ACC112 (cell line): ENCODE data around the gene ASIC4.

Experiments
- H2AFZ ChIP-seq: fragments of 200-600 bp; sonication (generic); one replicate; pipeline ENCODE4 v1.6.0; 2017; ENCODE audit warnings: antibody characterized with exemption, low read length; ENCODE audit not compliant: unreplicated experiment
- H3K27ac ChIP-seq: fragments of 200-600 bp; sonication (generic); 2 replicates; pipeline ENCODE4 v1.5.1; 2014; ENCODE audit warnings: low read depth, mild to moderate bottlenecking, antibody characterized with exemption, low read length, moderate library complexity
- H3K27me3 ChIP-seq: fragments of 200-600 bp; sonication (generic); 2 replicates; pipeline ENCODE4 v1.6.1; 2014; ENCODE audit warnings: mild to moderate bottlenecking, antibody characterized with exemption, low read length, moderate library complexity, mixed read lengths; ENCODE audit not compliant: insufficient read depth
- H3K36me3 ChIP-seq: fragments of 200-600 bp; sonication (generic); 2 replicates; pipeline ENCODE4 v1.6.1; 2016; ENCODE audit warnings: mild to moderate bottlenecking, antibody characterized with exemption, low read length, moderate library complexity, mixed read lengths; ENCODE audit not compliant: insufficient read depth
- H3K4me1 ChIP-seq: fragments of 200-600 bp; sonication (generic); one replicate; pipeline ENCODE4 v1.6.1; 2016; ENCODE audit warnings: low read length, mixed read lengths; ENCODE audit not compliant: insufficient read depth, unreplicated experiment, control insufficient read depth
- H3K4me3 ChIP-seq: fragments of 200-600 bp; sonication (generic); 2 replicates; pipeline ENCODE4 v1.5.1; 2014; ENCODE audit warnings: mild to moderate bottlenecking, low read depth, low read length
- H3K79me2 ChIP-seq: fragments of 200-600 bp; sonication (generic); one replicate; pipeline ENCODE4 v1.6.0; 2016; ENCODE audit warnings: low read length; ENCODE audit not compliant: control insufficient read depth, unreplicated experiment, insufficient read depth

The ASIC4 gene

GRCh38 chr2:219549619-219550018 is 35.3 kb downstream of the ASIC4 start:
- Histone ChIP-seq H3K79me2 (no peaks in the 10 kb centered on the region), H3K36me3 (no peaks in the 10 kb centered on the region), H2AFZ (no peak overlapping the region), H3K4me1 (peaks cover 6% of the 10 kb centered on the region), H3K4me3 (no peak overlapping the region), H3K27ac (no peak overlapping the region), H3K27me3 (peaks cover 3% of the 10 kb centered on the region; the same call in 1 of the 2 replicates)

GRCh38 chr2:219551441-219552381 is 37.4 kb downstream of the ASIC4 start:
- Histone ChIP-seq H3K4me1 (peaks cover 6% of the 10 kb centered on the region), H3K79me2 (no peaks in the 10 kb centered on the region), H3K27ac (no peak overlapping the region), H3K36me3 (no peaks in the 10 kb centered on the region), H3K27me3 (peaks cover 3% of the 10 kb centered on the region; the same call in 1 of the 2 replicates), H3K4me3 (peak overlapping the region; percentile 79), H2AFZ (peak overlapping the region; percentile 85)

GRCh38 chr2:219552382-219553167 is 38.3 kb downstream of the ASIC4 start:
- peak overlapping the region; percentile 85 for H2AFZ ChIP-seq
- H3K79me2 ChIP-seq = no peaks in the 10 kb centered on the region
- H3K27me3 ChIP-seq = peaks cover 3% of the 10 kb centered on the region; the same call in 1 of the 2 replicates
- H3K27ac ChIP-seq = no peak overlapping the region
- no peaks in the 10 kb centered on the region for H3K36me3 ChIP-seq
- peaks cover 6% of the 10 kb centered on the region for H3K4me1 ChIP-seq
- H3K4me3 ChIP-seq = peak overlapping the region; percentile 79

GRCh38 chr2:219553168-219553417 is 38.8 kb downstream of the ASIC4 start:
- H3K4me3 ChIP-seq = peak overlapping the region; percentile 79

GRCh38 chr2:219553463-219553963 is 39.2 kb downstream of the ASIC4 start:
- Histone ChIP-seq H3K4me3 (peak overlapping the region; percentile 79), H3K36me3 (no peaks in the 10 kb centered on the region)

More at GRCh38 chr2:219553168-219553417, 38.8 kb downstream of the ASIC4 start:
- Histone ChIP-seq H3K4me1 (peaks cover 6% of the 10 kb centered on the region), H2AFZ (no peak overlapping the region), H3K27ac (no peak overlapping the region), H3K27me3 (peaks cover 3% of the 10 kb centered on the region; the same call in 1 of the 2 replicates), H3K36me3 (no peaks in the 10 kb centered on the region), H3K79me2 (no peaks in the 10 kb centered on the region)

GRCh38 chr2:219554350-219554749 is 40.1 kb downstream of the ASIC4 start:
- Histone ChIP-seq H3K4me1 (peaks cover 6% of the 10 kb centered on the region), H3K79me2 (no peaks in the 10 kb centered on the region), H3K36me3 (no peaks in the 10 kb centered on the region)

More at GRCh38 chr2:219553463-219553963, 39.2 kb downstream of the ASIC4 start:
- no peaks in the 10 kb centered on the region for H3K79me2 ChIP-seq
- H2AFZ ChIP-seq = no peak overlapping the region
- H3K4me1 ChIP-seq = peaks cover 6% of the 10 kb centered on the region
- H3K27ac ChIP-seq = no peak overlapping the region
- peaks cover 3% of the 10 kb centered on the region; the same call in 1 of the 2 replicates for H3K27me3 ChIP-seq

GRCh38 chr2:219555956-219556355 is 41.7 kb downstream of the ASIC4 start:
- Histone ChIP-seq H3K4me3 (no peak overlapping the region), H3K79me2 (no peaks in the 10 kb centered on the region), H3K27ac (no peak overlapping the region), H2AFZ (no peak overlapping the region), H3K36me3 (no peaks in the 10 kb centered on the region), H3K27me3 (peaks cover 3% of the 10 kb centered on the region; the same call in 1 of the 2 replicates), H3K4me1 (peaks cover 6% of the 10 kb centered on the region)

More at GRCh38 chr2:219554350-219554749, 40.1 kb downstream of the ASIC4 start:
- Histone ChIP-seq H3K27ac (no peak overlapping the region), H3K4me3 (no peak overlapping the region), H3K27me3 (peaks cover 3% of the 10 kb centered on the region; the same call in 1 of the 2 replicates), H2AFZ (no peak overlapping the region)

GRCh38 chr2:219556413-219556812 is 42.1 kb downstream of the ASIC4 start:
- peaks cover 3% of the 10 kb centered on the region; the same call in 1 of the 2 replicates for H3K27me3 ChIP-seq
- no peaks in the 10 kb centered on the region for H3K36me3 ChIP-seq

GRCh38 chr2:219557320-219557719 is 43.0 kb downstream of the ASIC4 start:
- Histone ChIP-seq H3K27me3 (peaks cover 3% of the 10 kb centered on the region; the same call in 1 of the 2 replicates), H2AFZ (no peak overlapping the region), H3K79me2 (no peaks in the 10 kb centered on the region), H3K4me1 (no peaks in the 10 kb centered on the region), H3K36me3 (no peaks in the 10 kb centered on the region), H3K4me3 (no peak overlapping the region), H3K27ac (no peak overlapping the region)

More at GRCh38 chr2:219556413-219556812, 42.1 kb downstream of the ASIC4 start:
- Histone ChIP-seq H3K4me1 (peaks cover 6% of the 10 kb centered on the region), H2AFZ (no peak overlapping the region), H3K79me2 (no peaks in the 10 kb centered on the region), H3K27ac (no peak overlapping the region), H3K4me3 (no peak overlapping the region)
